ENCODE results near the gene CCDC149.

DNA sequence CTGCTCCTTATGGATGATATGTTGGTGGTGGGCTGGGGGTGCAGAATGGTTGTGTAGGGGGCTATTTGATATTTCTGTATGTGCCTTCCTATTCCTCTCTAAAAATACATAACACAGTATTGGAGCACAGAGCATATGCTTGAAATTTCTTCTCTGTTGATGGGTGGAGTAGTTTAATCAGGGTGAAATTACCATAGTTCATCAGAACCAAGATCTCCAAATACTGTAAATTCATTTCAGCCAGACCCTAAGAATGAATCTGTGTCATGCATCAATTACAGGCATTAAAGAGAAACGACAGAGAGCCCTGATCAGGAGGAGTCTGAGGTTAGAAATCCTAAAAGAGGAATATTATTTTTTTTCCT, 25.1 kb upstream of the CCDC149 start:
- TF ChIP-seq, protein P1, sequence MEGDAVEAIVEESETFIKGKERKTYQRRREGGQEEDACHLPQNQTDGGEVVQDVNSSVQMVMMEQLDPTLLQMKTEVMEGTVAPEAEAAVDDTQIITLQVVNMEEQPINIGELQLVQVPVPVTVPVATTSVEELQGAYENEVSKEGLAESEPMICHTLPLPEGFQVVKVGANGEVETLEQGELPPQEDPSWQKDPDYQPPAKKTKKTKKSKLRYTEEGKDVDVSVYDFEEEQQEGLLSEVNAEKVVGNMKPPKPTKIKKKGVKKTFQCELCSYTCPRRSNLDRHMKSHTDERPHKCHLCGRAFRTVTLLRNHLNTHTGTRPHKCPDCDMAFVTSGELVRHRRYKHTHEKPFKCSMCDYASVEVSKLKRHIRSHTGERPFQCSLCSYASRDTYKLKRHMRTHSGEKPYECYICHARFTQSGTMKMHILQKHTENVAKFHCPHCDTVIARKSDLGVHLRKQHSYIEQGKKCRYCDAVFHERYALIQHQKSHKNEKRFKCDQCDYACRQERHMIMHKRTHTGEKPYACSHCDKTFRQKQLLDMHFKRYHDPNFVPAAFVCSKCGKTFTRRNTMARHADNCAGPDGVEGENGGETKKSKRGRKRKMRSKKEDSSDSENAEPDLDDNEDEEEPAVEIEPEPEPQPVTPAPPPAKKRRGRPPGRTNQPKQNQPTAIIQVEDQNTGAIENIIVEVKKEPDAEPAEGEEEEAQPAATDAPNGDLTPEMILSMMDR (IDR thresholded peaks at IDR 0.05), result no peak
- TF ChIP-seq POLR2AphosphoS5 (IDR thresholded peaks at IDR 0.05) (no peak), POLR2A (IDR thresholded peaks at IDR 0.05) (no peak), EP300 (IDR thresholded peaks at IDR 0.05) (no peak)
